Measurements from ENCODE around the gene GLT6D1. TPM values are rescaled to one million over a fixed set of nuclear protein-coding genes. Genes with fewer than 3 reads are reported as not detected.

The GLT6D1 gene
- total and polyA plus RNA-seq, 2 donors (not counting 3 experiments of a cell fraction or from before 2014, with no cell fraction given): not detected

DNA sequence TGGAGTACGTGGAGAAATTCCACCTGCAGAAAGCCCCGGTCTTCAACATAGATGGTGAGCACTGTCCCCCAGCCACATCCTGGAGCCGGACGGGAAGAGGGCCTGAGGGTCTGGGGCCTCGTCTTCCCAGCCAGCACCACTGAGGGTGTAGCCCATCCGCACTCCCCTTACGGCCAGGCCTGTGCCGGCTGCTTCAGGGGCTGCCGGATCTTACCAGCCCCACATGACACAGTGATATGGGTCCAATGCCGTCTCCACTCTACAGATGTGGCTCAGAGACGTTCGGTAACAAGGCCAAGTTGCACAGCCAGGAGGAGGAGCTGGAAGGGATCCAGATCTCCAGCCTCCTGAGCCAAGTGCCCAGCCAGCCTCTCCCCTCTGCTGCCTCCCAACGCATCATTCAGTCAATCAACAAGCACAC is 21.3 kb downstream of the GLT6D1 start:
- H4K20me1 ChIP-seq (replicated peaks; ENCODE audit: control insufficient read depth, extremely low read depth, insufficient read depth, low read length): no peaks in the 10 kb centered on the region
- ChIA-PET CTCF (no interaction called here), POLR2A (no interaction called here)
- no peak overlapping the region for H3K4me3 ChIP-seq (replicated peaks in 1 of 3; ENCODE audit: insufficient read depth in 1 of 3, low read depth in 1 of 3, low read length in 3 of 3)
- H3K36me3 ChIP-seq (ENCODE audit: control insufficient read depth in 2 of 2, extremely low read depth in 1 of 2, insufficient read depth in 2 of 2, low read length in 2 of 2): no peaks in the 10 kb centered on the region
- H3K9me3 ChIP-seq (replicated peaks; ENCODE audit: control insufficient read depth, insufficient read depth, low read length): no peaks in the 10 kb centered on the region
- FAIRE-seq (no peak), DNase-seq (ENCODE audit: low read depth, low spot score) (no peak)
- no peak overlapping the region for H3K4me2 ChIP-seq (ENCODE audit: insufficient read depth, low read length)
- H3K4me1 ChIP-seq (ENCODE audit: control insufficient read depth, extremely low read depth, insufficient read depth, low read length): no peaks in the 10 kb centered on the region
- no peak overlapping the region for H2AFZ ChIP-seq (ENCODE audit: low read depth, low read length)
- H3K27ac ChIP-seq (ENCODE audit: insufficient read depth, low read depth, low read length): no peak overlapping the region
- H3K27me3 ChIP-seq (ENCODE audit: control insufficient read depth in 2 of 2, insufficient read depth in 2 of 2, low read length in 2 of 2): no peaks in the 10 kb centered on the region
- intact Hi-C loops (cut with micrococcal nuclease): no loop called here
- no peaks in the 10 kb centered on the region for H3K9me1 ChIP-seq (replicated peaks; ENCODE audit: control insufficient read depth, extremely low read depth, insufficient read depth, low read length)
- no TSS peak for BruUV-seq (replicated peaks)
- no peaks in the 10 kb centered on the region for H3K79me2 ChIP-seq (ENCODE audit: control insufficient read depth, insufficient read depth, low read length)
- TF ChIP-seq, protein P1, sequence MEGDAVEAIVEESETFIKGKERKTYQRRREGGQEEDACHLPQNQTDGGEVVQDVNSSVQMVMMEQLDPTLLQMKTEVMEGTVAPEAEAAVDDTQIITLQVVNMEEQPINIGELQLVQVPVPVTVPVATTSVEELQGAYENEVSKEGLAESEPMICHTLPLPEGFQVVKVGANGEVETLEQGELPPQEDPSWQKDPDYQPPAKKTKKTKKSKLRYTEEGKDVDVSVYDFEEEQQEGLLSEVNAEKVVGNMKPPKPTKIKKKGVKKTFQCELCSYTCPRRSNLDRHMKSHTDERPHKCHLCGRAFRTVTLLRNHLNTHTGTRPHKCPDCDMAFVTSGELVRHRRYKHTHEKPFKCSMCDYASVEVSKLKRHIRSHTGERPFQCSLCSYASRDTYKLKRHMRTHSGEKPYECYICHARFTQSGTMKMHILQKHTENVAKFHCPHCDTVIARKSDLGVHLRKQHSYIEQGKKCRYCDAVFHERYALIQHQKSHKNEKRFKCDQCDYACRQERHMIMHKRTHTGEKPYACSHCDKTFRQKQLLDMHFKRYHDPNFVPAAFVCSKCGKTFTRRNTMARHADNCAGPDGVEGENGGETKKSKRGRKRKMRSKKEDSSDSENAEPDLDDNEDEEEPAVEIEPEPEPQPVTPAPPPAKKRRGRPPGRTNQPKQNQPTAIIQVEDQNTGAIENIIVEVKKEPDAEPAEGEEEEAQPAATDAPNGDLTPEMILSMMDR (IDR thresholded peaks at IDR 0.05; ENCODE audit: extremely low read depth in 1 of 2, insufficient read depth in 1 of 2, low read depth in 1 of 2, low read length in 2 of 2): no peak
- TF ChIP-seq JUN (IDR thresholded peaks at IDR 0.05; ENCODE audit: borderline replicate concordance, insufficient read depth, insufficient read length, low read depth) (no peak), POLR2AphosphoS5 (IDR thresholded peaks at IDR 0.05; ENCODE audit: insufficient read depth, low read depth, low read length) (no peak), MYC (IDR thresholded peaks at IDR 0.05; ENCODE audit: low read depth, low read length) (no peak), FOS (IDR thresholded peaks at IDR 0.05; ENCODE audit: borderline replicate concordance, insufficient read depth, low read length) (no peak), GATA2 (IDR thresholded peaks at IDR 0.05; ENCODE audit: insufficient read depth, insufficient read length, low read depth, low read length) (no peak), EZH2 (IDR thresholded peaks at IDR 0.05; ENCODE audit: borderline replicate concordance, low read depth, low read length, severe bottlenecking) (no peak), POLR2A (IDR thresholded peaks at IDR 0.05; ENCODE audit: low read depth, low read length) (no peak)
- TF ChIP-seq, protein P2, sequence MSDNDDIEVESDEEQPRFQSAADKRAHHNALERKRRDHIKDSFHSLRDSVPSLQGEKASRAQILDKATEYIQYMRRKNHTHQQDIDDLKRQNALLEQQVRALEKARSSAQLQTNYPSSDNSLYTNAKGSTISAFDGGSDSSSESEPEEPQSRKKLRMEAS (IDR thresholded peaks at IDR 0.05; ENCODE audit: insufficient read depth, insufficient read length): no peak
- dilution Hi-C loops (cut with MboI; ENCODE audit: extremely low pct_ligation_motif_present, low sequenced_read_pairs): no loop called here
- no peak overlapping the region for H3K9ac ChIP-seq (replicated peaks; ENCODE audit: extremely low read depth, insufficient read depth, low read length)
